ENCODE results near the gene FAM219A. TPM values are rescaled to one million over a fixed set of nuclear protein-coding genes. Genes with fewer than 3 reads are reported as not detected.

The FAM219A gene
- total and polyA plus RNA-seq, 7 donors, result 3.0 to 10.2 (median 7.9) TPM

GRCh38 chr9:34430843-34431437 is 27.4 kb downstream of the FAM219A start:
- Histone ChIP-seq H3K27me3 (no peaks in the 10 kb centered on the region), H3K27ac (no peak overlapping the region), H3K36me3 (no peaks in the 10 kb centered on the region), H3K9me3 (no peaks in the 10 kb centered on the region), H3K4me1 (peaks cover 0 to 27% (median 11%) of the 10 kb centered on the region in 4 donors), H3K4me3 (no peak overlapping the region)
- DNase-seq, result peak; percentile 69
- intact Hi-C loops (cut with DNase I), result no loop called here
- no peak for TF ChIP-seq POLR2A (IDR thresholded peaks at IDR 0.05)
- TF ChIP-seq CTCF (IDR thresholded peaks at IDR 0.05), result no peak
- TF ChIP-seq EP300 (IDR thresholded peaks at IDR 0.05), result no peak
- TF ChIP-seq POLR2AphosphoS5 (IDR thresholded peaks at IDR 0.05), result no peak
- 17 to 37% methylated on average over 4 of the region's 4 CpGs for WGBS, 2 donors

- Histone ChIP-seq H3K4me3 (no peak overlapping the region), H3K27me3 (no peaks in the 10 kb centered on the region), H3K36me3 (no peaks in the 10 kb centered on the region), H3K27ac (no peak overlapping the region), H3K9me3 (no peaks in the 10 kb centered on the region), H3K4me1 (peaks cover 0 to 27% (median 11%) of the 10 kb centered on the region in 4 donors)
- TF ChIP-seq POLR2A (IDR thresholded peaks at IDR 0.05), result no peak
- TF ChIP-seq CTCF (IDR thresholded peaks at IDR 0.05), result no peak
- no peak for TF ChIP-seq POLR2AphosphoS5 (IDR thresholded peaks at IDR 0.05)
- DNase-seq, result no peak
- WGBS, 2 donors, result 25 to 58% methylated on average over 2 of the region's 2 CpGs
- intact Hi-C loops (cut with DNase I), result no loop called here
Measured at GRCh38 chr9:34428325-34428958, 29.9 kb downstream of the FAM219A start.

- TF ChIP-seq CTCF (IDR thresholded peaks at IDR 0.05) (no peak), EP300 (IDR thresholded peaks at IDR 0.05) (no peak), POLR2A (IDR thresholded peaks at IDR 0.05) (no peak), POLR2AphosphoS5 (IDR thresholded peaks at IDR 0.05) (no peak)
- 90 to 97% methylated on average over 5 of the region's 5 CpGs for WGBS, 2 donors
- intact Hi-C loops (cut with DNase I), result no loop called here
Measured at GRCh38 chr9:34426347-34427074, 31.9 kb downstream of the FAM219A start.

GRCh38 chr9:34419716-34420504 is 38.5 kb downstream of the FAM219A start:
- TF ChIP-seq EP300 (IDR thresholded peaks at IDR 0.05) (no peak), CTCF (IDR thresholded peaks at IDR 0.05) (no peak), POLR2AphosphoS5 (IDR thresholded peaks at IDR 0.05) (no peak), POLR2A (IDR thresholded peaks at IDR 0.05) (no peak)
- Histone ChIP-seq H3K9me3 (no peaks in the 10 kb centered on the region), H3K36me3 (no peaks in the 10 kb centered on the region), H3K27ac (no peak overlapping the region), H3K4me3 (no peak overlapping the region), H3K4me1 (no peaks in the 10 kb centered on the region), H3K27me3 (no peaks in the 10 kb centered on the region)
- WGBS, 2 donors, result 82 to 94% methylated on average over 4 of the region's 4 CpGs
- DNase-seq, result no peak
- intact Hi-C loops (cut with DNase I), result no loop called here

More at GRCh38 chr9:34426347-34427074, 31.9 kb downstream of the FAM219A start:
- H3K4me3 ChIP-seq, result no peak overlapping the region
- H3K36me3 ChIP-seq, result no peaks in the 10 kb centered on the region
- H3K27ac ChIP-seq, result no peak overlapping the region
- no peaks in the 10 kb centered on the region for H3K27me3 ChIP-seq
- no peak for DNase-seq
- H3K9me3 ChIP-seq, result no peaks in the 10 kb centered on the region
- peaks cover 0 to 23% (median 10%) of the 10 kb centered on the region in 4 donors for H3K4me1 ChIP-seq
